Vagina (tissue), 2 donors: ENCODE measurements around the gene ZFHX3.

Experiments used
- CTCF ChIP-seq, 3 experiments: fragments of 450-650 bp in 2 of 3; fragments of 200-600 bp in 1 of 3; sonication (generic) in 1 of 3; IDR thresholded peaks; one replicate each; pipeline ENCODE4 v1.5.1; 2017 to 2019; ENCODE audit warnings: antibody characterized with exemption in 3 of 3, mild to moderate bottlenecking in 2 of 3, moderate library complexity in 2 of 3
- POLR2A ChIP-seq, 2 donors: fragments of 450-650 bp; IDR thresholded peaks; one replicate each; pipeline ENCODE4 v1.6.1; 2017; ENCODE audit warnings: antibody characterized with exemption in 2 of 2, mild to moderate bottlenecking in 2 of 2, moderate library complexity in 2 of 2
- POLR2AphosphoS5 ChIP-seq, 2 donors: sonication (generic); formaldehyde crosslinking; IDR thresholded peaks; one replicate each; pipeline ENCODE4 v1.9.0; 2017; ENCODE audit warnings: antibody characterized with exemption in 2 of 2, mild to moderate bottlenecking in 2 of 2, low read depth in 1 of 2; ENCODE audit not compliant: insufficient read depth in 1 of 2

GRCh38 chr16:72766506-72766905 is 281.4 kb downstream of the ZFHX3 start:
- TF ChIP-seq CTCF (IDR thresholded peaks at IDR 0.05) (no peak), POLR2A (IDR thresholded peaks at IDR 0.05) (no peak), POLR2AphosphoS5 (IDR thresholded peaks at IDR 0.05; ENCODE audit: insufficient read depth in 1 of 2, low read depth in 1 of 2) (no peak)
